Stimulated activated naive CD4-positive, alpha-beta T cell treated with Interleukin-2 at 50 U/mL for 16 hours (primary cell): ENCODE results near the gene TOP1.

Experiments
- DNase-seq: peaks from one replicate; lab custom pipeline; 2025; lab: John Stamatoyannopoulos, UW

The TOP1 gene

DNA sequence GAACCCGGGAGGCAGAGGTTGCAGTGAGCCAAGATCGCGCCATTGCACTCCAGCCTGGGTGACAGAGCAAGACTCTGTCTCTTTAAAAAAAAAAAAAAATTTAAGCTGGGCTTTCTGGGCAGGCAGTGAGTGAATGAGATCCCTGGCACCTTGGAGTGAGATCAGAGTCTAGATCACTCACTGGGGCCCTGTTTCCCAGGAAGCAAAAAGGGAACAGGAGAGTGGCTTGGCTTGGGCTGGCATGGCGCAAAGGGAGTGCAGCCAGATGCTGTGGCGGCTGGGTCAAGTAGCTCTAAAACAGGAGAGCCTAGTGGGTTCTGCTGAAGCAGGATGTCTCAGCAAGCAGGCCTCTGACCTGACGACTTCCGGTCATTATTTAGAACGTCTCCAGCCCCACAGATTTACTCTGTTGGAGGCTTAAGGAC, 119.2 kb downstream of the TOP1 start:
- DNase-seq = no peak

DNA sequence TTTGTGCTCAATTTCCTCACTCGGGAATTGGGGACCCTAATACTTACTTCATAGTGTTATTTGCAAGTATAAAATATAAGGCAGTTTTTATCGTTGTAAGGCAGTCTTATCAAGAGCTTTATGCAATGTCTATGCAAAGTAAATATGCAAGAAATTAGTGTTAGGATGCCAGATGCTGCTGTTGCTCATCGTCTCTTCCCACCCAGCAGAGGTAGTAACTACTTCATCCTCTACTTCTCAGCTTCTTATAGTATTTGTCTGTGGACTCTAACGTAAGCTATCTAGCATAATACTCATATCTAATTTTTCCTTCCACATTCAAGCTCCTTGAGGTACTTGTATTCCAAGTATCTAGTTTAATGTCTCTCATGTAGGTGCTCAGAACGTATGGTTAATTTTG, 120.3 kb downstream of the TOP1 start:
- no peak for DNase-seq

DNA sequence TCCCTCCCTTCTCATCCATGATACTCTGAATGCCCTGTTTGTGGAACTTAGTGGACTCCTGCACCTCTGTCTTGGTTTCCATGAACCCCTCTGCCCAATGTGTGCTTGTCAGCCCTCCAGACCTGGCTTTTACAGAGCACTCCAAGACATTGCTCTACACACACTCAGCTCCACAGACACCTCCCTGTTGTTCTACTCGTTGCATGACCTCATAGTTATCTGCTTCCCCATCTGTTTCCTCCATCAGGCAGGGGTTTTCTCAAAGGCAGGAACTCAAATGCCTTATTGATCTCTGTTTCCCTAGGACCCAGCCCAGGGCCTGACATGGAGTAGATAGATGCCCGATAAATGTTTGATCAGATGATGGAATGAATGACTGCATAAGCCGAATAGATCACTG, 122.0 kb downstream of the TOP1 start:
- no peak for DNase-seq

DNA sequence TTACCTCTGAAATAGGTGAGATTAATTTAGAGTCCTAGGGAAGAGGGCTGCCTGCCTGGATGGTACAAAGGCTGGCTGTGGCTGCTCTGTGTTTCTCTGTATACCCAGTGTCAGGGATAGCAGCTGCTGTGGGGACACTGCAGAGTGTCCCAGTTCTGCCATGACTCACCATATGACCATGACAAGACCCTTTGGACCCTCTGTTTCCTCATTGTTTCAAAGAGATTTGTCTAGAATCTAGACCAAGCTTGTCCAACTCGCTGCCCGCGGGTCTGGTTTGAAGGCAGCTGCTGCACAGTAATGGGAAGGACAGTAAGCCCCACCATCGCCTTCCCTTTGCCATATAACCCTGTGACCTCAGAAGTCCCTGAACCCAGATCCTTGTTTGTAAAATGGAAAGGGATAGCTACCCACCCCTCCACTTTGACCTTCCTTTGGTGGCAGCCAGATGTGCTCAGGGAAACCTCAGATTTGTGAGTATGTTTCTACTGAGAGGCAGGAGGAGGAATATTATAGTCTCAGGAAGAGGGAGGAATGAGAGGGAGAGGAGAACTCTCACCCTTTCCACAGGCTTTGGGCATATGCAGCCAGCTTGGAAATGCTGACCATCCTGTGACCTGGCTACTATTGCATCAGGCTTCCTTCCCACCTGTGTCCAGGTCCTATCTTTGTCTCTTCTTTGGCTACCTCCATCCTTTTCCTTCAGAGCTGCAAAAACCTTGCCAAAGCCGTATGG, 122.7 kb downstream of the TOP1 start:
- no peak for DNase-seq

GRCh38 chr20:41152108-41152757, 123.6 kb downstream of the TOP1 start:
- no peak for DNase-seq

- no peak for DNase-seq
These were observed 126.0 kb downstream of the TOP1 start for GRCh38 chr20:41154436-41155176.

DNA sequence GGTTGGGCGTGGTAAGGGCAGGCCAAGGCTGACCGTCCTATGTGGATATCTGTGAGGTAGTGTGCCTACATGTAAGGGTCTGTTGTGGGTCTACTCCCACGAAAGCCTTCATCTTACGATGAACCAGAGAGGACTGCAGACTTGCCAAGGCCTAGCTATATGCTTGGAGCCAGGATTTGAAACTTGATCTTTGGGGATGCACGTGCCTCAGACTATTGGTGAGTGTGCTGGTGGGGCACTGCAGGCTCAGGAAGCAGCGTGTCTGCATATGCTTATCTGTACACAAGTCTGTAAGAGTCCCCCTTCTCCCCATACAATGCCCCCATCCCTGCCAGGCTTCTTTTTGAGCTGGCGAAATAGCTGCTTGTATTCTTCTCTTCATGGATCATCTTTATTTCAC, 126.6 kb downstream of the TOP1 start:
- no peak for DNase-seq

GRCh38 chr20:41158082-41158625, 129.5 kb downstream of the TOP1 start:
- DNase-seq = no peak

DNA sequence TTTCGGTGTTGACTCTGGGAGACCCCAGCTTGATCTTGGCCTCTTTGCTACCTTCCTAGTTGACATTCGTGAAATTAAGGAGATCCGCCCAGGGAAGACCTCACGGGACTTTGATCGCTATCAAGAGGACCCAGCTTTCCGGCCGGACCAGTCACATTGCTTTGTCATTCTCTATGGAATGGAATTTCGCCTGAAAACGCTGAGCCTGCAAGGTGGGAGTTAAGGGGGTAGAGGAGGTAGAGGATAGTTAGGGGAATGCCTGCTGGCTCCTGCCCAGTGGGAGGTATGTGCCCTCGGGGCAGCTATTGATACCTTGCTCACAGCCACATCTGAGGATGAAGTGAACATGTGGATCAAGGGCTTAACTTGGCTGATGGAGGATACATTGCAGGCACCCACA, 130.9 kb downstream of the TOP1 start:
- DNase-seq = no peak

DNA sequence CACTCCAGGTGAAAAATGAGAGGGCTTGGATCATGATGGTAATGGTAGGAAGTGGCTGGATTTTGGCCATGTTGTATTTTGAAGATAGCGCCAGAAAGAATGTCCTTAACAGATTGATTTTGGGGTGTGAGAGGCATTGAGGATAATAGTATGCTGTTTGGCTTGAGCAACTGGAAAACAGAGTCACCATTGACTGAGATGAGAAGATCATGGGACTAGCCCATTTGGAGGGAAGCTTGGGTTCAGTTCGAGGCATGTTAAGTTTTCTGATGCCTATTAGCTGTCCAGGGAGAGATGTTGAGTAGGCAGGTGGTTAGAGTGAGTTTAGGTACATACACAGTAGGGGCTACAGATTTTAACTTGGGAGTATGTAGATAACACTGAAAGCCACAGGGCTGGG, 132.1 kb downstream of the TOP1 start:
- DNase-seq = no peak

DNA sequence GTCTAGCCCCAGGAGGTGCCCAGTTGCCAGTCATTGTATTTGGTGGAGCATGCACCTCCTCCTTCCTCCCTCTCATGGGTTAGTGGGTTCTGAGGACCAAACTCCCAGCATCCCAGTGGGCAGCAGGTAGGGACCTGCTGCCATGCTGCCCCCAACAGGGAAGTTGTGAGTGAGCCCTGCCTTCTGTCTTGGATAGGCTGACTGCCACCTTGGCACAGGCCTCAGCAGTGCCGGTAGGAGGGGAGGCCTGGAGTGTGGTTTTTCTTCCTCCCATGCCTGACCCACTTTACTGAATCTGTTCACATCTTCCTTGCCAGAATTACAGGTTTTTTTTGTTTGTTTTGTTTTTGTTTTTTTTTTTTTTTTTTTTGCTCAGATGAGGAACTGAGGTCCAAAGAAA, 133.3 kb downstream of the TOP1 start:
- no peak for DNase-seq

- no peak for DNase-seq
These were observed 133.8 kb downstream of the TOP1 start for GRCh38 chr20:41162396-41162795.

DNA sequence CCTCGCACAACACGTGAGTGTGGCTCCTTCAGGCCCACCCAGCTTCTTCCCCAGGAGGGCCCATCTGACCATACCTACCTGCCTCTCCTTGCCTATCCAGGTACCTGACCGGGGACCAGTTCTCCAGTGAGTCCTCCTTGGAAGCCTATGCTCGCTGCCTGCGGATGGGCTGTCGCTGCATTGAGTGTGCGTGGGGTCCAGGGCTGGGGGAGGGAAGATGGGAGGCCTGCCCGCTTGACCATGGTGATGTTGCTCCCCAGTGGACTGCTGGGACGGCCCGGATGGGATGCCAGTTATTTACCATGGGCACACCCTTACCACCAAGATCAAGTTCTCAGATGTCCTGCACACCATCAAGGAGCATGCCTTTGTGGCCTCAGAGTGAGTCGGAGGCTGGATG, 135.2 kb downstream of the TOP1 start:
- no peak for DNase-seq

- no peak for DNase-seq
These were observed 136.6 kb downstream of the TOP1 start for GRCh38 chr20:41165001-41165882.

DNA sequence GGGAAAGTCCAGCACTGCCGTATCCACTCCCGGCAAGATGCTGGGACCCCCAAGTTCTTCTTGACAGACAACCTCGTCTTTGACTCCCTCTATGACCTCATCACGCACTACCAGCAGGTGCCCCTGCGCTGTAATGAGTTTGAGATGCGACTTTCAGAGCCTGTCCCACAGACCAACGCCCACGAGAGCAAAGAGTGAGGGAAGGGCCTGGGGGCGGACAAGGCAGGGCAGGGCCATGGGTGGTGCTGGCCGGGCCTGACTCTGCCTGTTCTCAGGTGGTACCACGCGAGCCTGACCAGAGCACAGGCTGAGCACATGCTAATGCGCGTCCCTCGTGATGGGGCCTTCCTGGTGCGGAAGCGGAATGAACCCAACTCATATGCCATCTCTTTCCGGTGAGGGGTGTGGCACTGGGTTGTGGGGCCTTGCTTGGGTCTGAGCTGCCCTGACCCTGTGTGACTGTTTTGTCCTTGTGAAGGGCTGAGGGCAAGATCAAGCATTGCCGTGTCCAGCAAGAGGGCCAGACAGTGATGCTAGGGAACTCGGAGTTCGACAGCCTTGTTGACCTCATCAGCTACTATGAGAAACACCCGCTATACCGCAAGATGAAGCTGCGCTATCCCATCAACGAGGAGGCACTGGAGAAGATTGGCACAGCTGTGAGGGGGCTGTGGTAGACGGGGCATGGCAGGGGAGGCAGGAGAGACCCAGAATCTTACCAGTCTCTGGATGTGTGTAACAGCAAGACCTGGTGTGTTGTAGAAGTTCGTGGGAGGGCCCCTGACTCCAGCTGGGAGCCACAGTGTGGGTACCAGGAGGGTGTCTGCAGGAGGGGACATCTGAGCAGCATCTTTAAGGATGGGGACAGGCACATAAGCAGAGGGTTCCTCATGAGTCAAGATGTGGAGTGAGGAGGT, 137.8 kb downstream of the TOP1 start:
- no peak for DNase-seq

DNA sequence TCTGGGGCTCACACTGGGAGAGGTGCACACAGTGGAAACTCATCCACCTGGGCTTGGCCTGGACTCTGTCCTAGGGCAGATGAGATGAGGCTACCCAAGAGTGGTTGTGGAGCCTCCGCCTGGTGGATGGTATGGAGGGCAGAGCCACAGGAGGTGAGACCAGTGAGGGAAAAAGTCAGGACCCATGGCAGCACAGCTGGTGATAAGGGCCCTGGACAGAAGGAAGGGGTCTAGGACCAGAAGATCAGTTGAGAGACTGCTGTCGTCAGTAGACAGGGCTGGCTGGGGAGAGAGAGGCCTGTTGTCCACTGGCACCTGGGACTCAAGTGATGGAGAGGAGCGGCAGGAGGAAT, 138.5 kb downstream of the TOP1 start:
- DNase-seq = no peak

- no peak for DNase-seq
These were observed 139.0 kb downstream of the TOP1 start for GRCh38 chr20:41167481-41168253.

DNA sequence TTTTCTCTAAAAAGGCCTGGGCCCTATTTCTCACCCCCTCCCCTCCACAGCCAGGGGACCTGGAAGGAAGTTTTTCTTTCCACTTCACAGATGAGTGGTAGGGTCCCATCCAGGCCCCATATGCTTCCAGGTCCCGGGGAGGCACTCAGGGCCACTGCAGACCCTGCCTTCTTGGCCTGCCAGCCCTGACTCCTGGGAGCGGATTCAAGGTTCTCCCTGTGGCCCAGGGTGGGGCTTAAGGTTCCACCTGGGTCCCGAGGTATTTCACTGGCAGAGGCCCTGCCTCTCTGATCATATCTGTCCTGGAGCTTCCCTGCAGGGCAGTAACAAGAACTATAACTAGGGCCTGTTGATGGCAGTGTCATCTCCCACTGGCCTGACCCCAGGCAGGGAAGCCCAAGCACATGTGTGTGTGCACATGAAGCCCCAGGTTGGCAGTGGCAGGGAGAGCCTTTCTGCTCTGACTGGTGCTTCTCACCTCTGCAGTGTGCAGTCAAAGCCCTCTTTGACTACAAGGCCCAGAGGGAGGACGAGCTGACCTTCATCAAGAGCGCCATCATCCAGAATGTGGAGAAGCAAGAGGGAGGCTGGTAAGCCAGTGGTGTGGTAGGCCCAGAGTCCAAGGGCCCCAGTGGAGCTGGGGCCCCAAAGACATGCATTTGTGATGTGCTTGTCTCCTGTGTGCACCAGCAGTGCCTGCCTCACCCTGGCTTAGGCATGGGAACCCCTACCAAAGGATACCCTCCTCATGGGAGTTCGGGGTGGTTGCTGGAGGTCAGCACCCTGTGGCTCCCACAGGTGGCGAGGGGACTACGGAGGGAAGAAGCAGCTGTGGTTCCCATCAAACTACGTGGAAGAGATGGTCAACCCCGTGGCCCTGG, 139.9 kb downstream of the TOP1 start:
- DNase-seq = no peak

DNA sequence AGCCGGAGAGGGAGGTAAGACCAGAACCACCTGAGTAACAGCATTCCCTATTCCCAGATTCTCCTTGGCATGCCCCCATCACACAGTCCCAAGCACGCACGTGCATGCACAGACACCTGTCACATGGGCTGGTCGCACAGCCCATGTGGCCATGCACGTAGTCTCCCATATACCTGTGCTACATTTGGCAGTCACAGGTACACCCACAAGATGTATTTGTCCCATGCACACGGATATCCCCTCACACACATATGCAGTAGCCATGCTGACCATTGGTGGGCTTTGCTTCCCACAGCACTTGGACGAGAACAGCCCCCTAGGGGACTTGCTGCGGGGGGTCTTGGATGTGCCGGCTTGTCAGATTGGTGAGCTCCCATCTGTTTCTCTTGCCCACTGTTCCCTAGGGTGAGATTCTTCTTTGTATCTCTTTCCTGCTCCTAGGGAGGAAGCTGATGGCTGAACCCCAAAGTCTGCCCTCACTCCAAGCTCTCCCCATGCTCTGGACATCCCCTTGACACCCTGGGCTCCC, 140.6 kb downstream of the TOP1 start:
- DNase-seq = no peak
